ENCODE measurements around the gene PRKAA2.

Gene PRKAA2

DNA sequence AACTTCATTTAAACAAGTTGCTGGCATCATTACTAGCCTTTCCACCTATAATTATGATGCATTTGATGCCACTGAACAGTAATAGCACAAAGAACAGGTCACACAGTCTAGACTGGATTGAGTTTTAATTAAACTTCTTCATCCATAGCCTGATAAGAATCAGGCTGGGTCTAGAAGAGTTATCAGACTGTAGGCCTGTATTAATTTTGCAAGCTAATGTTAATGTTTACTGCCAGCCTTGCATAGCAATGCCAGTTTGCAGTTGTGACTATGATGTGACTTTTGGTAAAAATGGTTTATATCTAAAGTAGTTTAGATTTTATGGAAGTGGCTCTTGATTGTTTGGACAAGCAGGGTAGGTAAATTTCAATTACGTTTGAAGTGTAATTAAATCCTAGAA, 68.0 kb downstream of the PRKAA2 start:
- DNase-seq (ENCODE audit: low spot score), result no peak

- DNase-seq (ENCODE audit: low spot score), result no peak
Observed at GRCh38 chr1:56715156-56715555, 70.0 kb downstream of the PRKAA2 start.

DNA sequence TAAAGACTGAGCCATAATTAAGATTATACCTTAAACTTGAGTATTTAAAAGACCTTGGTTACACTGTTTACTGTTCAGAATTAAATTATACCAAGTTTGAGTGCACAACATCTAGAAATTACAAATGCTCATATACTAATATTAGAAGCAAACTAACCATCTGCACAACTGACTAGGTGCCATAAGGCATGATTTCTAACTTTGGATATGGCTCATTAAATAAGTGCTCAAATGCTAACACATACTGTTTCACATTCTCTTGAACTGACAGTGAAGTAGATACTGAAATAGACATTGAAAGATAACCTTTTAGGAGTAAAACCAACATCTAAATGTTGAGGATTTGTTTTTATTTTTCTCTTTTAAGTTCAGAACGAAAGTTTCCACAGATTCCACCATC, 74.1 kb downstream of the PRKAA2 start:
- DNase-seq (ENCODE audit: low spot score), result no peak

- no peak for DNase-seq (ENCODE audit: low spot score)
Observed at GRCh38 chr1:56726706-56727105, 81.6 kb downstream of the PRKAA2 start.

- no peak for DNase-seq (ENCODE audit: low spot score)
Observed at GRCh38 chr1:56728964-56729363, 83.8 kb downstream of the PRKAA2 start.

DNA sequence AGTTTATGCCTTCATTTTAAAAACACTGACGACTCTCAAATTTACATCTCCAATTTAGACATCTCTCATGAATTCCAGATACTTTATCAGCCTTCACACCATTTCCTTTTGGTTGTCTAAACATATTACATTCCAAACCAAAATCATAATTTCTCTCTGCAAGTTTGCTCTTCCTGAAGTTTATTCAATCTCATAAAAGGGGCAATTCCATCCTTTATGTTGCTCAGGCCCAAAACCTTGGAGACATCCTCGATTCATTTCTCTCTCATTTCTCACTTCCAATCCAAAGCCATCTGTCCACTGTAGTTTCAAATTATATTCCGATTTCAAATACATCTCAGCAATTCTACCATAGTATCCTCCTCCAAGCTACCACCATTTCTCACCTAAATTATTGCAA, 100.1 kb downstream of the PRKAA2 start:
- DNase-seq (ENCODE audit: low spot score), result no peak

GRCh38 chr1:56754708-56755479, 109.8 kb downstream of the PRKAA2 start:
- no peak for DNase-seq (ENCODE audit: low spot score)

DNA sequence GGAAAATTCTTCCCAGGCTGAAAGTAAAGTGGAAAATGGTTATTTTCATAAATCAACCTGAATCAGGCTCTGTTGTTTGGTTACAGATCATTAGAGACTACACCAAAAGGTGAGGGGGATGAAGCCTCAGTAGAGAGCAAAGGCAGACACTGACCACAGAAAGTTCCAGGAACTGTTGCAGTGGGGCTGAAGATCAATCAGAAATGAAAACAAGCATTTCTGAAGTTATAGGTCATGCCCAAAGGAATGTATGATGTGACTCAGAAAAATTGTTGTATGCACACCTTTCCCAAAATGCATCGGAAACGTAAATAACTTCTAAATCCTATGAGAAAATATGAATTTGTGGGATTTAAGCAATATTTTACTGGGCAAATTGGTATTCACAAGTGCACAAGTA, 110.8 kb downstream of the PRKAA2 start:
- no peak for DNase-seq (ENCODE audit: low spot score)

- no peak for DNase-seq (ENCODE audit: low spot score)
Observed at GRCh38 chr1:56758135-56758534, 113.0 kb downstream of the PRKAA2 start.

- no peak for DNase-seq (ENCODE audit: low spot score)
Observed at GRCh38 chr1:56758794-56759193, 113.7 kb downstream of the PRKAA2 start.

All from germinal center (tissue), 1 donor.